ENCODE results near the gene TBX10.
"Not testable (repeated sequence)": the region's sequence is repeated elsewhere in the genome, so short reads cannot be mapped to it uniquely, and the experiment has no call there.

Gene TBX10

GRCh38 chr11:67639438-67639859, at the start of gene TBX10:
Gene TBX10, minus strand, starts transcription at chr11:67639763. Its CDS starts 291 bp downstream, at chr11:67639472.
- no peak for DNase-seq (ENCODE audit: low read depth)

- no peak for DNase-seq (ENCODE audit: low read depth)
These were observed 49.6 kb upstream of the TBX10 start for GRCh38 chr11:67689178-67689577.

DNA sequence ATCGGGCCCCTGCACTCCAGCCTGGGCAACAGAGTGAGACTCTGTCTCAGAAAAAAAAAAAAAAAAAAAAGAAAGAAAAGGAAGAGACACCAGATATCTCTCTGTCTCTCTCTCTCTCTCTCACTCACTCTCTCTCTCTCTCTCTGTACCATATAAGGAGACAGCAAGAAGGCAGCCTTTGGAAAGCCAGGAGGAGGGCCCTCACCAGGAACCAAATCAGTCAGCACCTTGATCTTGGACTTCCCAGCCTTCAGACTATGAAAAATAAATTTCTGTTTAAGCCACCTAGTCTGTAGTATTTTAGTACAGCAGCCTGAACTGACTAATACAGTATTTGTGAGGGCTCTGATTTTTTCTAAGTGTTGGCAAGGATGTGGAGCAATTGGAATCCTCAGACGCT, 48.4 kb upstream of the TBX10 start:
- no peak for DNase-seq (ENCODE audit: low read depth)

DNA sequence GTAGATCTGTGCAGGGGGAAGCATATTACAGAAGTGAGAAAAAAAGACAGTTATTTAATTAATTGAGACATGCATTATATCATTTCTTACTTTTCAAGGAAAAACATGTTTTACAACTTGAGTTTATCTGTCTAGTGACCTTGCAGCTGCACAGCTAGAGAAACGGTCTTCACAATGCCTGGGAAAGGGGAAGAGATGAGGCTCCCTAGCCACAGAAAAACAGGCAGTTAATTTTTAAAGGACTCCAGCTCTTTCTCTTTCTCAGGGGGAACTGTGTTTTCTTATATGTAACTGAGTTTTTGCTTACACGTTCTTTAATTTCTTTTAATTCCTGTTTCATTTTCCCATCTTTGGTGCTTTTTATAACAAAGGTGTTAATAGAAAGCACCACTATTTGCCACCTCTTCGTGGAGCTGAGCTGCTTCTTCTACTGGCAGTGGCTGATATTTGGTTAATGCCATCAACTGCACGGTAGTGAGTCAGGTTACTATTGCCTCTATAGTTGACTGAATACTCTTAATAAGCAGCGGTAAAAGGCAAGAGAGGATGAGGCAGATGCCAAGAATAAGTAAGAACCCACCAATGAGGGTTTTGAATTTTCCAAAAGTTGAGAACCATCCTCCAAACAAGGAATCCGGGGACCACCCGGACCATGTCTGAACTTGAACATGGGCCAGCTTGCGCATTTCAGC, 46.2 kb upstream of the TBX10 start:
- DNase-seq (ENCODE audit: low read depth): not testable (repeated sequence)

- not testable (repeated sequence) for DNase-seq (ENCODE audit: low read depth)
These were observed 42.8 kb upstream of the TBX10 start for GRCh38 chr11:67682126-67683034.

GRCh38 chr11:67680696-67681470, 41.3 kb upstream of the TBX10 start:
- no peak for DNase-seq (ENCODE audit: low read depth)

DNA sequence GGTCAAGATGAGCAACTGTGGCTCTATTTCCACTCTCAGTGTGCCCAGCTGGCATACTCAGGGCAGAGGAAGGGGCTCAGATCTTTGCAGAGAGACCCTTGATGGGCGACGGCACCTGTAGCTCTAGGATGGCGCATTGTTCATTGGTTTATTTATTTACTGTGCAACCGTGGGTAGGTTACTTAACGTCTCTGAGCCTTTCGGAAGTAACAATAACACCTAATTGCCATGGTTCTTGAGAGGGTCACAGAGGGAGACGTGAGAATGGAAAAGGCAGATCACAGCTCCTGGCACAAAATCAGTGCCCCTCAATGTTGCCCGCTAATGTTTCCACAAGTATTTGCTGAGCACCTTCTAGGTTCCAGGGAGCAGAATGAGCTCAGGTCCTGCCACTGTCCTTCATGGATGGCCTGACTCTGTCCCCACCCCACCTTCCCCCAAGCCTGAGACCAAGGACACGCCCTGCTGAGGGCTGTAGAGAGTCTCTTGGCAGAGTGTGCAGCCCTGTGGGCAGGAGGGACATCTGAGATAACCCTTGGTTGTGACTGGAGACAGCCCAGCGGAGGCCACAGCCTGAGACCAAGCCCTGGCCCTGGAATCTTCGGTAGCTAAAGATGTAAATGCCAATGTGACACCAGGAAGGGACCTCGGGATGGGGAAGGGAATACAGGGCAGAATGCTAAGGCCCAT, 35.6 kb upstream of the TBX10 start:
- DNase-seq (ENCODE audit: low read depth): no peak

- DNase-seq (ENCODE audit: low read depth): no peak
These were observed 34.9 kb upstream of the TBX10 start, which contains the start of gene ALDH3B2 for GRCh38 chr11:67674442-67674871. Gene ALDH3B2, minus strand, starts transcription at chr11:67674623. Its CDS starts 7,688 bp downstream, at chr11:67666935.

DNA sequence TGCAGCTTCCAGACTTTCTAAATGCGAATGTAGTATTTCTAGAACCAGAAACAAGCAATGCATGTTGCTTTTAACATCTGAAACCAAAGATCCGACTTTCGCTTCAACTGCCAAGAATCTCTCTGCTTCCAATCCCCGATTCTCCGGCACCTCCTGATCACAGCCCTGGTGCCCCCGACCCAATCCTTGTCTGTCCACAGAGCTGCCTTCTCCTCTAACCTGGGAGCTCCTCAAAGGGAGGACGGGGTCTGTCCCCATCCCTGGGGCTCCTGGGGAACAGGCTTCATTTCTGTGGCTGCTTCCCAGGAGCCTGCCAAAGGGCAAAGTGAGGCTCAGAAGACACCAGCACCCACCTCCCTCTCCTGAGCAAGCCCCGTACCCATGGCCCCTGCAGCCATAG, 34.3 kb upstream of the TBX10 start:
- DNase-seq (ENCODE audit: low read depth): no peak

GRCh38 chr11:67673358-67673757, 33.8 kb upstream of the TBX10 start:
- no peak for DNase-seq (ENCODE audit: low read depth)

DNA sequence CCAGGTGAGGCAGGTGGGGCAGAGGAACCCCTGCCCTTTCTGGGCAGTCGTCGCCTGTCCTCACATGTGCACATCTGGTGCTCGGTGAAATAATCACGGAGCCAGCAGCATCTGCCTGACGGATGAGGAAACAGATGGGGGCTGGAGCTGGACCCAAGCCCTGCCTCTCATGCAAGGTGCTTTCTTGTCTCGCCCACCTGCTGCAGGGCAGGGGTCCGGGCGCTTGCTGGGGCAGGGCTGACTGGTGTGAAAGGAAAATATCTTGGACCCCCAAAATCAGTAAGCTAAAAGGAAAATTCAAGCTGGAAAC, 31.6 kb upstream of the TBX10 start:
- no peak for DNase-seq (ENCODE audit: low read depth)

DNA sequence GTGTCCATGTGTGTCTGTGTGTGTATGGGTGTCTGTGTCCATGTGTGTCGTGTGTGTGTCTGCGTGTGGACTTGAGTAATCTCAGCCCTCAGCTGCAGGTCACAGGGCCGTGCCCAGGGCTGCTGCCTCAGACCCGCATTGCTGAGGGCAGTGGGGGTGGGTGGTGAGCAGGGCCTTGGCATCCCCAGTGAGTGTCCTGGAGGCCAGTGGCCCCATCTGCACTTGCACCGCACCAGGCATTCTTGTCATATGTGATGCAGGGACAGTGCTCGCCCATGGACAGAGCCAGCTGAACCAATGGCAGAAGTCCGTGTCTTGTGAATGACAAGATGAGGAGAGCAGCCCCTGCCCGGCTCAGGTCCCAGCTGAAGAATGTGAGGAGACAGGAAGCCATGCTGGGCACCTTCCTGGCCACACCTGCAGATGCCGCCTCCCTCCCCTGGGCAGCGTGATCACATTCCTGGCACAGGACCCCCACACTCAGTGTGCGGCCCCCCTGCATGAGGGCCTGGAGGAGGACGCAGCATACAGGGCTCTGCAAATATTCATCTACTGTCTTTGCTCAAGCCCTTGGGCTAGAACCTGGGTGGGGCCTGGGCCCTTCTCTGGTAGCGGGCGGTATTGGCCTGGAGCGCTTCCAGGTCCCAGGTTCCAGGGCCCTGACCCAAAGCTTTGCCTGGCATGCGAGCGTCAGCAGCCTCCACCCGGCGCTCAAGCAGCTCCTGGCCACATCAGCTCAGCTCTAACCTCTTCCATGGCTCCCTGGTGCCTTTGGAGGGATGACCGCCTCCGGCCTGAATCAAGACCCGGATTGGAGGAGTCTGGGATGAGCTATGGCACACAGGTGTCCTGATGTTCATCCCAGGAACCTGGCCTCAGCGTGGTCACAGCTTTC, 31.0 kb upstream of the TBX10 start:
- DNase-seq (ENCODE audit: low read depth): no peak

DNA sequence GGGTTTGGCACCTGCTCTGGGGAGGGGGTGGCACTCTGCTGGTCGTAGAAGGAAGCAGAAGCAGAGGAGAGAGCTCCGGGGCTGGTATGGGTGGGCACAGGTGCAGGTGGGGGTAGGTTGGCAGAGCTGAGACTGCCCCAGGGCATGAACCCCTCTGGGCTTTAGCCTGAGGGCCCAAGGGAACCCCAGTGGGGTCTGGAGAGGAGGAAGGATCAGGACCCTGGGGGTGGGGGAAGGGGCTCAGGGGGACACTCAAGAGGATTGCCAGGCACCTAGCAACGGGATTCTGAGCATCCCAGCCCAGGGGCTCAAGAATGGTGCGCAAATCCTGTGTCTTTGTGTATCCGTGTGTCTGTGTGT, 28.6 kb upstream of the TBX10 start:
- DNase-seq (ENCODE audit: low read depth): no peak

DNA sequence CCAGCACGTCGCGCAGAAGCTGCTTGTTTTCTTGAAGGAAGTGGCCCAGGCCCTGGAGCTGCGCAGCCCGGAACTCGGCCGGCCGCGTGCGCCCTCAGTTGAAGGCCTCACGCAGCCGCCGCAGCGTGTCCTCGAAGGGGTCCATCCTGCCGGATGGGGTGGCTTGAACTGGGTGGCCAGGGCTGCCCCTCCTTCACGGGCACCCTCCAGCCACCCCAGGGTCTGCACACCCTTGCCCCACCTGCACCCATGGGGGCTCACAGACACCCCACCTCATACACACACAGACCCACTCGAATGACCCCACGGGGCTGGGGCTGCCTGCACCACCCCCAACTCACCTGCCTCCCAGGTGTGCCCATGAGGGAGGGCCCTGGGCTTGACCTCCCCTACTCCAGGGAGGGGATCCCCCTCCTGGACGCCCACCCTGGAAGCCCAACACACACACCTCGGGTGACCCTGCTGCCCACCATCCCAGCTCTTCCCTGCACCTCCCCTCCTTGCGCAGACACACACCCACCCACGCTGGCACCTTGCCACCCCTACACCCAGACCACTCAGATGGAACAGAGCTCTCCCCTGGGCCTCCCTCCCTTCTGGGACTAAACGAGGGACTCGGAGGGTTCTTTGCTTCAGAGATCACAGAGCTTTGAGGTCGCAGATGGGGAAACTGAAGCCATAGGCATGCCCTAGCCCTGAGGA, 28.1 kb upstream of the TBX10 start:
- no peak for DNase-seq (ENCODE audit: low read depth)

DNA sequence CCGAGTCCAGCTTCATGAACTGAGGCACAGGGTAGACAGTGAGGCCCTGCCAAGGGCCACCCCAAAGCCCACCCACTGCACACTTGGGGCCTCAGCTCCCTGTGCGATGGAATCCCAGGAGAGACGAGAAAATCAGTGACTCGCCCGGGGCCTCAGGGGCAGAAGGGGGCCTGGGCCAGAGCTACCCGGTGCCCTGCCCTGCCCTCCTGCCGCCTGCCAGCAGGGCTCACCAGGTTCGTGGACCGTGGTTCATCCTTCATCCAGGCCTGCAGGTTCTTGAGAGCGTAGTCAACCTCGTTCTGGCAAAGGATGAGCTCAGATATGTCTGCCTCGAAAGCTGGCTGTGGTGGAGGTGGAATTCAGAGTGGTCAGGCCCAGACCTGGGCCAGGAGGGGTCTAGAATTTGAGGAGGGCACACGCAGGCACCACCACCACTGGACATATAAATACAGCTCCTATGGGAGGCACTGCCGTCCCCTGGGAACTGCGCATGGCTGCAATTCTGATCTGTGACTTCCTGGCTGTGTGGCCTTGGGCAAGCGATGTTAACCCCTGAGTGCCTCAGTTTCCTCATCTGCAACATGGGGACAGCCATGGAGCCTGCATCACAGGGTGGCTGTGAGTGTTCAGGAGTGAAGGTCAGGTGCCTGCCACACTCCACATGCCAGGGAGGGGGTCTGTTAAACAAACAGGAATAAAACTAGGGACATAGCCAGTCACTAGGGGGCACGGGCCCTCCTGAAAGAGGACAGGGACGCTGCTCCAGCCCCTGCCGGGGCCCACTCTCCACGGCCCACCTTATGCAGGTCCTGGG, 27.3 kb upstream of the TBX10 start:
- no peak for DNase-seq (ENCODE audit: low read depth)

- no peak for DNase-seq (ENCODE audit: low read depth)
These were observed 26.7 kb upstream of the TBX10 start for GRCh38 chr11:67666303-67666645.

- no peak for DNase-seq (ENCODE audit: low read depth)
These were observed 26.2 kb upstream of the TBX10 start for GRCh38 chr11:67665541-67666302.

DNA sequence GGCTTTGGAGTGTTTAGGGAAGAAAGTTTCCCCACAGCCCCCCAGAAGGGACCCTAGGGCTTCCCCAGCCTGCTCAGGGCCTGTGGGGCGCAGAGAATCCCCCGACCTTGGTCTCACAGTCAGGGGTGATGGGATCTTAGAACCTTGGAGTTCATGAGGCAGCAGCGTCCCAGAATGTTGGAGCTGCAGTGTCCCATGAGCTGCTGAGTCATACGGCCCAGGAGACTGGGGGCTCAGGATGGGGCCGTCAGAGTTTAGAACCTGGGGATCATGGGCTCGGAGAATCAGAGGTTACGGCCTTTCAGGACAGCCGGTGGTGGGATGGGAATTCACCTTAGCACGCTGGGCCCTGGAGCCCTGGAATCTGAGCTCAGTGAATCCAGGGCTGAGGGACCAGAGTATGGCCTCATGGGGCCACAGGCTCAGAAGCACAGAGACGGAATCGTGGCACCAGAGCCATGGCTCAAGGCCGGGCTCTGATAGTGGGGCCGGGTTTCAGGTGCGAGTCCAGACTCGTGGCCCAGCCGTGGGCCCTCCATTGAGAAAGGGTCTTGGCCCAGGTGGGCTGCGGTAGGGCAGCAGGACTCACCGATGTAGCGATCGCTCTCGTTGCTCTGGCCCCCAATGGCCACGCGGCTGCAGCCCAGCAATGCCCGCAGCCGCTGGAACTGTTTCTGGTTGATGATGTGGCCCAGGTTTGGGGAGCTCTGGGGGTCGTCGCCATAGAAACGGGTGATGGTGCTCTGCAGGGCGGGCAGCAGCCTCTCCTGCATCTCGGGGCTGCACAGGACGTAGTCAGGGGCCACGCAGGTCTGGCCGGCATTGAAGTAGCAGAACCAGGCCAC, 25.4 kb upstream of the TBX10 start:
- no peak for DNase-seq (ENCODE audit: low read depth)

Measured in activated T-cell treated with anti-CD3 and anti-CD28 coated beads for 48 hours (primary cell).